HFFc6 (cell line): ENCODE data around the gene FAM167B. TPM values are rescaled to one million over a fixed set of nuclear protein-coding genes. Genes with fewer than 3 reads are reported as not detected.

Experiments used
- DNase-seq: peaks from one replicate; pipeline ENCODE4 v3.0.0-alpha.2; 2018
- H3K27ac Mint-ChIP-seq: 2 replicates; pipeline ENCODE4 v1.8.0; 2020; ENCODE audit warnings: mild to moderate bottlenecking, mixed read lengths
- H3K27me3 Mint-ChIP-seq: 2 replicates; pipeline ENCODE4 v1.8.0; 2021; ENCODE audit warnings: mild to moderate bottlenecking, moderate library complexity, mixed read lengths; ENCODE audit not compliant: insufficient read depth
- H3K36me3 Mint-ChIP-seq: 2 replicates; pipeline ENCODE4 v1.8.0; 2021; ENCODE audit warnings: low read depth, mixed read lengths
- H3K4me1 Mint-ChIP-seq: 2 replicates; pipeline ENCODE4 v1.8.0; 2020; ENCODE audit warnings: low read depth, mixed read lengths
- H3K4me3 Mint-ChIP-seq: 2 replicates; pipeline ENCODE4 v1.8.0; 2020; ENCODE audit warnings: mild to moderate bottlenecking, moderate library complexity, mixed read lengths
- H3K9me3 Mint-ChIP-seq: 2 replicates; pipeline ENCODE4 v1.8.0; 2020; ENCODE audit warnings: mild to moderate bottlenecking, mixed read lengths
- CTCF ChIP-seq: fragments of 200-600 bp; sonication (generic); IDR thresholded peaks from 2 replicates; pipeline ENCODE4 v1.5.0; 2021; ENCODE audit warnings: antibody characterized with exemption, mild to moderate bottlenecking
- total RNA-seq, 6 experiments: library from RNA; stranded (reverse); fragmentation: NEBNext Ultra II Directional; extraction: Animal tissue kit (Norgen Biotek cat#: 25700); gene quantifications; 2 replicates in 1 of 6; 3 replicates in 5 of 6; pipeline ENCODE4 v1.2.3, GENCODE V29; 2021

Gene FAM167B
- total RNA-seq, 6 experiments from 2014 or later: 1.1 to 2.1 (median 1.5) TPM

- H3K27ac Mint-ChIP-seq: no peak overlapping the region
- peak; percentile 53 for DNase-seq
- no peaks in the 10 kb centered on the region for H3K36me3 Mint-ChIP-seq
- H3K9me3 Mint-ChIP-seq: no peaks in the 10 kb centered on the region
- TF ChIP-seq CTCF: peak; percentile 88
- peaks cover 1% of the 10 kb centered on the region; the same call in 1 of the 2 replicates for H3K27me3 Mint-ChIP-seq
- H3K4me1 Mint-ChIP-seq: peaks cover 38% of the 10 kb centered on the region
- no peak overlapping the region for H3K4me3 Mint-ChIP-seq
These were observed 1.2 kb downstream of the FAM167B start for GRCh38 chr1:32247983-32248889.

- no peak overlapping the region for H3K4me3 Mint-ChIP-seq
- DNase-seq: no peak
- no peaks in the 10 kb centered on the region for H3K9me3 Mint-ChIP-seq
- H3K4me1 Mint-ChIP-seq: peaks cover 38% of the 10 kb centered on the region
- peaks cover 1% of the 10 kb centered on the region; the same call in 1 of the 2 replicates for H3K27me3 Mint-ChIP-seq
- no peaks in the 10 kb centered on the region for H3K36me3 Mint-ChIP-seq
- no peak for TF ChIP-seq CTCF
- no peak overlapping the region for H3K27ac Mint-ChIP-seq
These were observed 3.0 kb downstream of the FAM167B start for GRCh38 chr1:32249831-32250525.

- Mint-ChIP-seq H3K27ac (no peak within 1 kb of the TSS), H3K4me1 (peaks cover 34% of the 10 kb centered on the region), H3K36me3 (no peaks in the 10 kb centered on the region), H3K4me3 (no peak within 1 kb of the TSS), H3K27me3 (peaks cover 1% of the 10 kb centered on the region; the same call in 1 of the 2 replicates), H3K9me3 (no peaks in the 10 kb centered on the region)
- no peak for DNase-seq
- TF ChIP-seq CTCF: no peak
These were observed 4.1 kb downstream of the FAM167B start, which contains the start of gene LCK for GRCh38 chr1:32250893-32251716. Gene LCK (plus strand): TSS chr1:32251265. CDS start chr1:32274330, 23,065 bp downstream.

GRCh38 chr1:32255072-32256071 lies 8.3 kb downstream of the FAM167B start:
- TF ChIP-seq CTCF: no peak
- Mint-ChIP-seq H3K36me3 (no peaks in the 10 kb centered on the region), H3K4me1 (peaks cover 6% of the 10 kb centered on the region; the same call in 1 of the 2 replicates), H3K4me3 (no peak overlapping the region), H3K27me3 (peaks cover 1% of the 10 kb centered on the region; the same call in 1 of the 2 replicates), H3K9me3 (no peaks in the 10 kb centered on the region), H3K27ac (no peak overlapping the region)
- no peak for DNase-seq
